ENCODE results near the gene LSG1. TPM values are rescaled to one million over a fixed set of nuclear protein-coding genes. Genes with fewer than 3 reads are reported as not detected.
A peak's percentile ranks its signal among the peaks of the same experiment; 100 is the strongest.

LSG1 gene
- total RNA-seq, 1 experiment from 2014 or later = 39.7 TPM

DNA sequence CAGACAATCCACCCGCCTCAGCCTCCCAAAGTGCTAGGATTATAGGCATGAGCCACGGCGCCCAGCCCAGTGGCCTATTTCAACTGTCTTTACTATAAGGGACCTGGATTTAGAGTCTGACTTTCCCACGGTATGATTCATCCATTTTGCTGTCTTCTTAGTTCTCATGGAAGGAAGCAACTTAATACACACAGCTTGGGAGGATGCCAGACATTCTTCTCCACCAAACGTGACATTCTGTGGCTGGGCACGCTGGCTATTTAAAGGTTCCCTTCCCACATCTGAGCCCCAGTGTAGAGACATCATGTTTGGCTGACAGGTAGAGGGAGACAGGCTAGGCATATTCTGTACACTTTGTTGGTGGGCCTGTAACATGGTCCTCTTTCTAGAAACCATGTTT is 39.9 kb upstream of the LSG1 start:
- Histone ChIP-seq H4K20me1 (ENCODE audit: insufficient read depth) (no peaks in the 10 kb centered on the region), H3K4me2 (ENCODE audit: low read length) (peak overlapping the region; percentile 41), H3K4me1 (ENCODE audit: control insufficient read depth in 1 of 2, insufficient read depth in 2 of 2, low read length in 2 of 2) (peaks cover 0 to 13% of the 10 kb centered on the region in 2 experiments; a peak in 2 of 4 replicates), H3K9ac (ENCODE audit: low read length) (no peak overlapping the region), H2AFZ (ENCODE audit: low read depth, low read length, poor library complexity, severe bottlenecking) (peak overlapping the region; percentile 34), H3K9me3 (ENCODE audit: control insufficient read depth in 1 of 2, insufficient read depth in 1 of 2, low read depth in 1 of 2, low read length in 2 of 2) (no peaks in the 10 kb centered on the region; a peak in 1 of 4 replicates), H3K4me3 (replicated peaks in 1 of 2; ENCODE audit: low read depth in 1 of 2, low read length in 2 of 2) (no peak overlapping the region), H3K79me2 (ENCODE audit: insufficient read depth, low read length) (no peaks in the 10 kb centered on the region), H3K36me3 (ENCODE audit: control insufficient read depth in 1 of 2, insufficient read depth in 2 of 2, low read length in 2 of 2) (no peaks in the 10 kb centered on the region), H3K27me3 (ENCODE audit: insufficient read depth, low read length) (no peaks in the 10 kb centered on the region), H3K9me2 (ENCODE audit: insufficient read depth) (0 out of 2 replicates have a peak, but pooled peaks cover 3% of the 10 kb centered on the region), H3K27ac (ENCODE audit: low read depth, low read length) (no peak overlapping the region)
- ChIA-PET CTCF (no interaction called here), RAD21 (ENCODE audit: low non-redundant PET in 1 of 2, low total read pairs in 2 of 2, uncharacterized antibody in 2 of 2, unreplicated experiment in 2 of 2) (interaction anchor here in 1 of 2 experiments (0.7 kb wide), 1 partner anchor 29 kb away, joined by 3 read pairs; no protein-coding TSS in a partner anchor), POLR2A (interaction anchor here (1.3 kb wide), 1 partner anchor 26 kb away, joined by 3 read pairs; the partner anchor contains the start of gene FAM43A)
- BruUV-seq (replicated peaks) = no TSS peak
- DNase-seq (ENCODE audit: low read depth, low spot score) = peak; percentile 43
- intact Hi-C loops (cut with micrococcal nuclease) = no loop called here
- peak; percentile 69 for ATAC-seq
- TF ChIP-seq CBX3 (IDR thresholded peaks at IDR 0.05; ENCODE audit: low read depth) (peak; percentile 76), ELF1 (IDR thresholded peaks at IDR 0.05; ENCODE audit: borderline replicate concordance, low read depth) (no peak), SIN3A (IDR thresholded peaks at IDR 0.05; ENCODE audit: low read depth) (no peak), FOSL1 (IDR thresholded peaks at IDR 0.05; ENCODE audit: low read depth) (peak; percentile 35; the same call in 1 of the 2 replicates), SP1 (IDR thresholded peaks at IDR 0.05; ENCODE audit: low read depth) (peak; percentile 27; the same call in 1 of the 2 replicates)
- TF ChIP-seq, protein P1, sequence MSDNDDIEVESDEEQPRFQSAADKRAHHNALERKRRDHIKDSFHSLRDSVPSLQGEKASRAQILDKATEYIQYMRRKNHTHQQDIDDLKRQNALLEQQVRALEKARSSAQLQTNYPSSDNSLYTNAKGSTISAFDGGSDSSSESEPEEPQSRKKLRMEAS (IDR thresholded peaks at IDR 0.05) = peak; percentile 26; the same call in 1 of the 2 replicates
- TF ChIP-seq, protein P2, sequence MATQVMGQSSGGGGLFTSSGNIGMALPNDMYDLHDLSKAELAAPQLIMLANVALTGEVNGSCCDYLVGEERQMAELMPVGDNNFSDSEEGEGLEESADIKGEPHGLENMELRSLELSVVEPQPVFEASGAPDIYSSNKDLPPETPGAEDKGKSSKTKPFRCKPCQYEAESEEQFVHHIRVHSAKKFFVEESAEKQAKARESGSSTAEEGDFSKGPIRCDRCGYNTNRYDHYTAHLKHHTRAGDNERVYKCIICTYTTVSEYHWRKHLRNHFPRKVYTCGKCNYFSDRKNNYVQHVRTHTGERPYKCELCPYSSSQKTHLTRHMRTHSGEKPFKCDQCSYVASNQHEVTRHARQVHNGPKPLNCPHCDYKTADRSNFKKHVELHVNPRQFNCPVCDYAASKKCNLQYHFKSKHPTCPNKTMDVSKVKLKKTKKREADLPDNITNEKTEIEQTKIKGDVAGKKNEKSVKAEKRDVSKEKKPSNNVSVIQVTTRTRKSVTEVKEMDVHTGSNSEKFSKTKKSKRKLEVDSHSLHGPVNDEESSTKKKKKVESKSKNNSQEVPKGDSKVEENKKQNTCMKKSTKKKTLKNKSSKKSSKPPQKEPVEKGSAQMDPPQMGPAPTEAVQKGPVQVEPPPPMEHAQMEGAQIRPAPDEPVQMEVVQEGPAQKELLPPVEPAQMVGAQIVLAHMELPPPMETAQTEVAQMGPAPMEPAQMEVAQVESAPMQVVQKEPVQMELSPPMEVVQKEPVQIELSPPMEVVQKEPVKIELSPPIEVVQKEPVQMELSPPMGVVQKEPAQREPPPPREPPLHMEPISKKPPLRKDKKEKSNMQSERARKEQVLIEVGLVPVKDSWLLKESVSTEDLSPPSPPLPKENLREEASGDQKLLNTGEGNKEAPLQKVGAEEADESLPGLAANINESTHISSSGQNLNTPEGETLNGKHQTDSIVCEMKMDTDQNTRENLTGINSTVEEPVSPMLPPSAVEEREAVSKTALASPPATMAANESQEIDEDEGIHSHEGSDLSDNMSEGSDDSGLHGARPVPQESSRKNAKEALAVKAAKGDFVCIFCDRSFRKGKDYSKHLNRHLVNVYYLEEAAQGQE (IDR thresholded peaks at IDR 0.05; ENCODE audit: low read depth) = no peak

Data from HCT116 (cell line).